GM12878 (cell line): ENCODE data around the gene TEX2. TPM values are rescaled to one million over a fixed set of nuclear protein-coding genes. Genes with fewer than 3 reads are reported as not detected.

Source experiments
- ATAC-seq: fragments of 200-7000 bp; cut with Tn5 transposase; 3 replicates; pipeline ENCODE4 v1.9.1; 2020; ENCODE audit warnings: mild to moderate bottlenecking, moderate library complexity
- BruUV-seq: library from RNA; stranded (reverse); fragments of 400-500 nt; replicated peaks from 2 replicates; lab custom pipeline; 2021; lab: Mats Ljungman, UMichigan
- CTCF ChIA-PET: fragments of 300-600 bp; sonication (Branson Sonifier 250); formaldehyde crosslinking; extraction: SDS; loops from one replicate; lab custom pipeline; 2021; ENCODE audit warnings: inconsistent platforms; lab: Yijun Ruan, JAX
- POLR2A ChIA-PET: fragments of 350-600 bp; formaldehyde crosslinking; extraction: SDS; loops from one replicate; lab custom pipeline; 2021; ENCODE audit warnings: inconsistent platforms; lab: Charles Lee
- RAD21 ChIA-PET: fragments of 300-600 bp; sonication (Branson Sonifier 250); formaldehyde crosslinking; loops from one replicate; lab custom pipeline; 2023; ENCODE audit warnings: antibody characterized with exemption; ENCODE audit not compliant: unreplicated experiment; lab: Charles Lee
- SMC1A ChIA-PET: fragments of 300-600 bp; sonication (Branson Sonifier 250); formaldehyde crosslinking; loops from one replicate; lab custom pipeline; 2023; ENCODE audit not compliant: unreplicated experiment, uncharacterized antibody; lab: Charles Lee
- DNase-seq: peaks from one replicate; pipeline ENCODE4 v3.0.0-alpha.2; 2011; ENCODE audit warnings: low read depth, low spot score
- FAIRE-seq: peaks from 3 replicates; lab custom pipeline; 2011; peaks lifted over from hg19 to GRCh38; lab: Jason Lieb, UNC
- H2AFZ ChIP-seq: 2 replicates; pipeline ENCODE4 v1.6.0; 2011; ENCODE audit warnings: low read depth, low read length, control low read depth; ENCODE audit not compliant: control insufficient read depth
- H3K27ac ChIP-seq: 2 replicates; pipeline ENCODE4 v1.5.1; 2011; ENCODE audit warnings: control low read depth; ENCODE audit not compliant: control insufficient read depth, insufficient read depth
- H3K27me3 ChIP-seq, 2 experiments: replicated peaks in 1 of 2; 2 replicates each; pipeline versions ENCODE4 v1.6.0 to v1.6.1; 2011; ENCODE audit warnings: low read length in 1 of 2; ENCODE audit not compliant: control insufficient read depth in 2 of 2, insufficient read depth in 2 of 2
- H3K36me3 ChIP-seq, 2 experiments: 2 replicates each; pipeline ENCODE4 v1.5.1; 2011; ENCODE audit warnings: low read length in 1 of 2; ENCODE audit not compliant: control insufficient read depth in 2 of 2, insufficient read depth in 2 of 2
- H3K4me1 ChIP-seq: 2 replicates; pipeline ENCODE4 v1.6.1; 2011; ENCODE audit warnings: mild to moderate bottlenecking, low read length, moderate library complexity, mixed read lengths; ENCODE audit not compliant: control insufficient read depth, insufficient read depth
- H3K4me2 ChIP-seq: 2 replicates; pipeline ENCODE4 v1.6.0; 2011; ENCODE audit warnings: control low read depth; ENCODE audit not compliant: control insufficient read depth, insufficient read depth
- H3K4me3 ChIP-seq: fragments of 200-600 bp; sonication (generic); 2 replicates; pipeline ENCODE4 v1.5.1; 2016
- H3K79me2 ChIP-seq: 2 replicates; pipeline ENCODE4 v1.6.0; 2011; ENCODE audit warnings: low read length; ENCODE audit not compliant: control insufficient read depth, insufficient read depth
- H3K9ac ChIP-seq: 2 replicates; pipeline ENCODE4 v1.8.0; 2011; ENCODE audit warnings: low read length, control low read depth, mixed read lengths; ENCODE audit not compliant: control insufficient read depth, insufficient read depth
- H3K9me3 ChIP-seq: replicated peaks from 3 replicates; pipeline ENCODE4 v1.5.1; 2011; ENCODE audit warnings: mild to moderate bottlenecking, low read length; ENCODE audit not compliant: control insufficient read depth, insufficient read depth
- H4K20me1 ChIP-seq: 2 replicates; pipeline ENCODE4 v1.6.0; 2011; ENCODE audit not compliant: control insufficient read depth, insufficient read depth
- CHD1 ChIP-seq: IDR thresholded peaks from 2 replicates; pipeline ENCODE4 v1.6.1; 2012; ENCODE audit warnings: low read depth, low read length, improper control_type of control experiment
- HDGF ChIP-seq: fragments of 450-650 bp; IDR thresholded peaks from 2 replicates; pipeline ENCODE4 v1.6.1; 2016; ENCODE audit warnings: antibody characterized with exemption
- IKZF1 ChIP-seq: fragments of 450-650 bp; conservative IDR thresholded peaks from 2 replicates; pipeline ENCODE4 v1.6.1; 2017; ENCODE audit warnings: antibody characterized with exemption, mild to moderate bottlenecking
- NBN ChIP-seq: fragments of 450-650 bp; IDR thresholded peaks from 2 replicates; pipeline ENCODE4 v1.6.1; 2016
- PAX5 ChIP-seq: IDR thresholded peaks from 2 replicates; pipeline ENCODE4 v1.6.1; 2011; ENCODE audit warnings: low read depth, low read length, borderline replicate concordance
- RB1 ChIP-seq: fragments of 450-650 bp; formaldehyde crosslinking; IDR thresholded peaks from 2 replicates; pipeline ENCODE4 v1.6.1; 2017; ENCODE audit warnings: mild to moderate bottlenecking, borderline replicate concordance
- RUNX3 ChIP-seq: IDR thresholded peaks from 2 replicates; pipeline ENCODE4 v1.6.1; 2012; ENCODE audit warnings: low read length, inconsistent platforms
- SPI1 ChIP-seq: IDR thresholded peaks from 2 replicates; pipeline ENCODE4 v1.6.1; 2011; ENCODE audit warnings: low read depth, mild to moderate bottlenecking, low read length, moderate library complexity, borderline replicate concordance; ENCODE audit not compliant: insufficient read depth
- SUPT20H ChIP-seq: IDR thresholded peaks from 2 replicates; pipeline ENCODE4 v1.6.1; 2011; ENCODE audit warnings: low read depth, mild to moderate bottlenecking, low read length, moderate library complexity, borderline replicate concordance; ENCODE audit not compliant: control insufficient read depth
- TARDBP ChIP-seq: IDR thresholded peaks from 2 replicates; pipeline ENCODE4 v1.6.1; 2016; ENCODE audit warnings: borderline replicate concordance
- WGBS: methylation state at CpG from one replicate; pipeline ENCODE4 v1.1.6; 2016; ENCODE audit warnings: low lambda C conversion rate; ENCODE audit not compliant: insufficient replicate concordance, insufficient coverage; ENCODE audit errors: missing lambda C conversion rate; 5-methylcytosine and 5-hydroxymethylcytosine counted together
- in situ Hi-C: fragments of 300-500 bp; cut with MboI; formaldehyde crosslinking; loops from 9 replicates; pipeline ENCODE4 v1.14.3; 2018; ENCODE audit warnings: mixed read lengths
- intact Hi-C: fragments of 100-400 bp; cut with micrococcal nuclease; formaldehyde crosslinking; loops from one replicate; pipeline ENCODE4 v1.14.2; 2022; ENCODE audit not compliant: unreplicated experiment
- polyA plus RNA-seq, 11 experiments: library from polyadenylated mRNA; depleted of rRNA in 4 of 11; unstranded in 6 of 11; stranded (reverse) in 5 of 11; fragments of >200 nt; fragmentation: Nextera tagmentation in 4 of 11; fragmentation: Illumina TruSeq in 1 of 11; extraction: Ambion mirVana in 4 of 11; extraction: Trizol in 1 of 11; gene quantifications; 1 replicate in 1 of 11; 2 replicates in 10 of 11; pipeline versions ENCODE4 v1.2.1 to v1.2.3, GENCODE V29; 2011 to 2016; ENCODE audit warnings: inconsistent platforms in 2 of 11, missing spikeins in 2 of 11, low read depth in 1 of 11
- total RNA-seq, 4 experiments: library from RNA; depleted of rRNA in 3 of 4; stranded (reverse); fragments of >200 nt in 3 of 4; fragmentation: Illumina TruSeq in 1 of 4; extraction: Trizol in 1 of 4; gene quantifications; 2 replicates each; pipeline versions ENCODE4 v1.2.1 to v1.2.3, GENCODE V29; 2013 to 2021

The TEX2 gene
- total and polyA plus RNA-seq, 10 of the 15 experiments (the other 5 are each of a cell fraction or from before 2014, with no cell fraction given), result 3.8 to 19.9 (median 15.8) TPM

- ChIA-PET RAD21 (interaction anchor here (0.7 to 1.5 kb wide), 4 partner anchors 18 to 262 kb away, joined by 3 read pairs; no protein-coding TSS in a partner anchor), SMC1A (interaction anchor here (0.6 to 1.6 kb wide), 2 partner anchors 50 to 122 kb away, joined by 3 to 6 read pairs; no protein-coding TSS in a partner anchor), CTCF (interaction anchor here (3.0 kb wide), 1 partner anchor 16 kb away, joined by 9 read pairs; no protein-coding TSS in a partner anchor), POLR2A (no interaction called here)
- no peaks in the 10 kb centered on the region for H3K79me2 ChIP-seq
- no peak overlapping the region for H3K4me2 ChIP-seq
- BruUV-seq, result no TSS peak
- H3K9me3 ChIP-seq, result no peaks in the 10 kb centered on the region
- ATAC-seq (no peak), DNase-seq (no peak), FAIRE-seq (no peak)
- no peak overlapping the region for H3K4me3 ChIP-seq
- H3K4me1 ChIP-seq, result no peaks in the 10 kb centered on the region
- 82% methylated on average over 8 of the region's 8 CpGs for WGBS
- H4K20me1 ChIP-seq, result no peaks in the 10 kb centered on the region
- in situ Hi-C loops (loop anchor here (25.0 kb wide), 1 partner anchor 260 kb away; no protein-coding TSS in a partner anchor), intact Hi-C loops (no loop called here)
- no peak overlapping the region for H3K27ac ChIP-seq
- peaks cover 0 to 3% of the 10 kb centered on the region in 2 experiments; a peak in 1 of 4 replicates for H3K27me3 ChIP-seq
- no peak overlapping the region for H2AFZ ChIP-seq
- TF ChIP-seq TARDBP, result no peak
- no peak for TF ChIP-seq CHD1
- H3K9ac ChIP-seq, result no peak overlapping the region
- H3K36me3 ChIP-seq, result no peaks in the 10 kb centered on the region
These were observed 34.5 kb upstream of the TEX2 start for GRCh38 chr17:64297467-64298088.

- ATAC-seq (no peak), FAIRE-seq (no peak), DNase-seq (no peak)
- intact Hi-C loops, result no loop called here
- in situ Hi-C loops, result loop anchor here (25.0 kb wide), 1 partner anchor 259 kb away; no protein-coding TSS in a partner anchor
- Histone ChIP-seq H2AFZ (no peak overlapping the region), H3K9ac (no peak overlapping the region), H3K4me2 (no peak overlapping the region), H3K27ac (no peak overlapping the region), H3K4me1 (no peaks in the 10 kb centered on the region), H3K36me3 (no peaks in the 10 kb centered on the region), H3K79me2 (no peaks in the 10 kb centered on the region), H3K4me3 (no peak overlapping the region), H4K20me1 (no peaks in the 10 kb centered on the region)
- POLR2A ChIA-PET, result no interaction called here
- RAD21 ChIA-PET, result interaction anchor here (0.6 to 1.2 kb wide), 5 partner anchors 14 to 179 kb away, joined by 3 read pairs; no protein-coding TSS in a partner anchor
- CTCF ChIA-PET, result interaction anchor here (0.9 to 3.0 kb wide), 3 partner anchors 10 to 123 kb away, joined by 3 to 9 read pairs (median 7); no protein-coding TSS in a partner anchor
- WGBS, result 28% methylated on average over 5 of the region's 5 CpGs
- SMC1A ChIA-PET, result interaction anchor here (1.0 to 1.6 kb wide), 3 partner anchors 13 to 123 kb away, joined by 3 to 6 read pairs (median 4); no protein-coding TSS in a partner anchor
- TF ChIP-seq PAX5 (no peak), HDGF (no peak), RUNX3 (no peak), NBN (no peak), SUPT20H (no peak), RB1 (no peak), IKZF1 (no peak), SPI1 (no peak)
- TF ChIP-seq, all 136 proteins: peak for 0
- H3K9me3 ChIP-seq, result no peaks in the 10 kb centered on the region; the same call in 2 of the 3 replicates
- H3K27me3 ChIP-seq, result peaks cover 0 to 3% of the 10 kb centered on the region in 2 experiments; a peak in 1 of 4 replicates
- BruUV-seq, result no TSS peak
These were observed 33.2 kb upstream of the TEX2 start for GRCh38 chr17:64296246-64296645.
